GM23338 (cell line): ENCODE measurements around the gene ACSL3. TPM values are rescaled to one million over a fixed set of nuclear protein-coding genes. Genes with fewer than 3 reads are reported as not detected.
A peak's percentile ranks its signal among the peaks of the same experiment; 100 is the strongest.

Source experiments
- ATAC-seq: fragments of 200-7000 bp; cut with Tn5 transposase; 3 replicates; pipeline ENCODE4 v1.9.1; 2020
- DNase-seq: peaks from one replicate; pipeline ENCODE4 v3.0.0-alpha.2; 2015; ENCODE audit warnings: low spot score
- H2AFZ ChIP-seq: fragments of 200-600 bp; sonication (generic); 2 replicates; pipeline ENCODE4 v1.8.0; 2016; ENCODE audit warnings: antibody characterized with exemption, mild to moderate bottlenecking, moderate library complexity
- H3F3A ChIP-seq: fragments of 200-600 bp; sonication (generic); replicated peaks from 2 replicates; pipeline ENCODE4 v1.8.0; 2017; ENCODE audit warnings: antibody characterized with exemption, mixed run types, low read depth
- H3K27ac ChIP-seq: fragments of 200-600 bp; sonication (generic); 2 replicates; pipeline ENCODE4 v1.6.1; 2016; ENCODE audit warnings: low read depth
- H3K27me3 ChIP-seq: fragments of 200-600 bp; sonication (generic); 2 replicates; pipeline ENCODE4 v1.8.0; 2016; ENCODE audit warnings: mild to moderate bottlenecking, mixed run types, moderate library complexity; ENCODE audit not compliant: insufficient read depth
- H3K36me3 ChIP-seq: fragments of 200-600 bp; sonication (generic); 2 replicates; pipeline ENCODE4 v1.8.0; 2016; ENCODE audit warnings: mild to moderate bottlenecking; ENCODE audit not compliant: insufficient read depth
- H3K4me1 ChIP-seq: fragments of 200-600 bp; sonication (generic); 2 replicates; pipeline ENCODE4 v1.8.0; 2016; ENCODE audit warnings: mild to moderate bottlenecking, moderate library complexity; ENCODE audit not compliant: insufficient read depth
- H3K4me2 ChIP-seq: fragments of 200-600 bp; sonication (generic); 2 replicates; pipeline ENCODE4 v1.7.1; 2017; ENCODE audit warnings: mixed run types
- H3K4me3 ChIP-seq: fragments of 200-600 bp; sonication (generic); 2 replicates; pipeline ENCODE4 v1.6.1; 2016; ENCODE audit warnings: mixed run types
- H3K79me2 ChIP-seq: fragments of 200-600 bp; sonication (generic); replicated peaks from 2 replicates; pipeline ENCODE4 v1.8.0; 2017; ENCODE audit warnings: mild to moderate bottlenecking; ENCODE audit not compliant: insufficient read depth
- H3K9me2 ChIP-seq: fragments of 200-600 bp; sonication (generic); 2 replicates; pipeline ENCODE4 v1.8.0; 2017; ENCODE audit not compliant: insufficient read depth
- H4K20me1 ChIP-seq: fragments of 200-600 bp; sonication (generic); replicated peaks from 2 replicates; pipeline ENCODE4 v1.8.0; 2017; ENCODE audit warnings: mild to moderate bottlenecking; ENCODE audit not compliant: insufficient read depth
- H3K27ac Mint-ChIP-seq: 2 replicates; pipeline ENCODE4 v1.8.0; 2020; ENCODE audit warnings: inconsistent platforms, mild to moderate bottlenecking, moderate library complexity, mixed read lengths
- H3K27me3 Mint-ChIP-seq: 3 replicates; pipeline ENCODE4 v1.8.0; 2022; ENCODE audit warnings: low read depth, mild to moderate bottlenecking, moderate library complexity, mixed read lengths, inconsistent platforms; ENCODE audit not compliant: insufficient read depth, poor library complexity
- H3K36me3 Mint-ChIP-seq: 3 replicates; pipeline ENCODE4 v1.8.0; 2021; ENCODE audit warnings: low read depth, mild to moderate bottlenecking, inconsistent platforms, moderate library complexity, mixed read lengths
- H3K4me1 Mint-ChIP-seq: 3 replicates; pipeline ENCODE4 v1.8.0; 2020; ENCODE audit warnings: mild to moderate bottlenecking, inconsistent platforms, mixed read lengths
- H3K4me3 Mint-ChIP-seq: 3 replicates; pipeline ENCODE4 v1.8.0; 2021; ENCODE audit warnings: moderate library complexity, mild to moderate bottlenecking, inconsistent platforms, mixed read lengths
- H3K9me3 Mint-ChIP-seq: 3 replicates; pipeline ENCODE4 v1.8.0; 2020; ENCODE audit warnings: moderate library complexity, mild to moderate bottlenecking, inconsistent platforms, mixed read lengths
- CREB1 ChIP-seq: fragments of 250-450 bp; sonication (Bioruptor Pico); IDR thresholded peaks from 2 replicates; pipeline ENCODE4 v1.5.0; 2020; ENCODE audit warnings: low read depth, mild to moderate bottlenecking, moderate library complexity
- EZH2 ChIP-seq: fragments of 200-600 bp; sonication (generic); IDR thresholded peaks from one replicate; pipeline ENCODE4 v1.8.0; 2017; ENCODE audit warnings: antibody characterized with exemption, mild to moderate bottlenecking, low read depth; ENCODE audit not compliant: unreplicated experiment
- EZH2phosphoT487 ChIP-seq: fragments of 200-600 bp; sonication (generic); IDR thresholded peaks from one replicate; pipeline ENCODE4 v1.8.1; 2018; ENCODE audit warnings: antibody characterized with exemption; ENCODE audit not compliant: unreplicated experiment
- JUNB ChIP-seq: IDR thresholded peaks from one replicate; pipeline ENCODE4 v1.6.1; 2016; ENCODE audit warnings: antibody characterized with exemption; ENCODE audit not compliant: unreplicated experiment
- NANOG ChIP-seq: IDR thresholded peaks from 2 replicates; pipeline ENCODE4 v1.6.1; 2016; ENCODE audit warnings: antibody characterized with exemption, borderline replicate concordance
- POLR2AphosphoS5 ChIP-seq: IDR thresholded peaks from 2 replicates; pipeline ENCODE4 v1.6.1; 2016; ENCODE audit warnings: antibody characterized with exemption, low read depth
- STAT1 ChIP-seq: IDR thresholded peaks from one replicate; pipeline ENCODE4 v1.6.1; 2016; ENCODE audit warnings: antibody characterized with exemption; ENCODE audit not compliant: unreplicated experiment
- ZNF114 ChIP-seq: fragments of 250-450 bp; sonication (Bioruptor Pico); IDR thresholded peaks from 2 replicates; pipeline ENCODE4 v1.5.0; 2020; ENCODE audit warnings: mild to moderate bottlenecking, moderate library complexity
- ZNF331 ChIP-seq: fragments of 250-450 bp; sonication (Bioruptor Pico); IDR thresholded peaks from 2 replicates; pipeline ENCODE4 v1.5.0; 2020; ENCODE audit warnings: low read depth, mild to moderate bottlenecking, moderate library complexity
- ZNF462 ChIP-seq: fragments of 250-450 bp; sonication (Bioruptor Pico); IDR thresholded peaks from 2 replicates; pipeline ENCODE4 v1.5.0; 2020; ENCODE audit warnings: mild to moderate bottlenecking, moderate library complexity
- long read RNA-seq: library from polyadenylated mRNA; unstranded; transcript quantifications from one replicate; pipeline ENCODE4 v2.0.0, GENCODE V29; 2020; ENCODE audit not compliant: unreplicated experiment
- polyA plus RNA-seq: library from polyadenylated mRNA; unstranded; fragments of >200 nt; fragmentation: Nextera tagmentation; extraction: Ambion mirVana; gene quantifications from 2 replicates; pipeline ENCODE4 v1.2.1, GENCODE V29; 2016
- total RNA-seq: library from RNA; depleted of rRNA; stranded (reverse); fragments of >200 nt; shearing (Covaris generic); gene quantifications from 2 replicates; pipeline ENCODE4 v1.2.3, GENCODE V29; 2014; rRNA removed
- TF ChIP-seq, protein P1 (sequence below): IDR thresholded peaks from one replicate; pipeline ENCODE4 v1.6.1; 2018; ENCODE audit warnings: antibody characterized with exemption; ENCODE audit not compliant: unreplicated experiment
- TF ChIP-seq, protein P2 (sequence below), 2 experiments: fragments of 200-600 bp in 1 of 2; sonication (generic) in 1 of 2; conservative IDR thresholded peaks; 2 replicates each; pipeline versions ENCODE4 v1.5.1 to v1.6.1; 2016 to 2017; ENCODE audit warnings: antibody characterized with exemption in 2 of 2, low read depth in 2 of 2, mild to moderate bottlenecking in 2 of 2, moderate library complexity in 1 of 2
- TF ChIP-seq, protein P3 (sequence below): IDR thresholded peaks from 2 replicates; pipeline ENCODE4 v1.6.1; 2016; ENCODE audit warnings: antibody characterized with exemption

The ACSL3 gene
- total RNA-seq (130 and 132 TPM in 2 replicates), polyA plus RNA-seq (50.4 and 55.3 TPM in 2 replicates)
- long read RNA-seq, full-length matches to known transcripts, result 10 of 23 reads
- long read RNA-seq, partial matches to known transcripts, result 11 of 23 reads
- long read RNA-seq, other reads (novel, unspliced or antisense), result 2 of 23 reads

DNA sequence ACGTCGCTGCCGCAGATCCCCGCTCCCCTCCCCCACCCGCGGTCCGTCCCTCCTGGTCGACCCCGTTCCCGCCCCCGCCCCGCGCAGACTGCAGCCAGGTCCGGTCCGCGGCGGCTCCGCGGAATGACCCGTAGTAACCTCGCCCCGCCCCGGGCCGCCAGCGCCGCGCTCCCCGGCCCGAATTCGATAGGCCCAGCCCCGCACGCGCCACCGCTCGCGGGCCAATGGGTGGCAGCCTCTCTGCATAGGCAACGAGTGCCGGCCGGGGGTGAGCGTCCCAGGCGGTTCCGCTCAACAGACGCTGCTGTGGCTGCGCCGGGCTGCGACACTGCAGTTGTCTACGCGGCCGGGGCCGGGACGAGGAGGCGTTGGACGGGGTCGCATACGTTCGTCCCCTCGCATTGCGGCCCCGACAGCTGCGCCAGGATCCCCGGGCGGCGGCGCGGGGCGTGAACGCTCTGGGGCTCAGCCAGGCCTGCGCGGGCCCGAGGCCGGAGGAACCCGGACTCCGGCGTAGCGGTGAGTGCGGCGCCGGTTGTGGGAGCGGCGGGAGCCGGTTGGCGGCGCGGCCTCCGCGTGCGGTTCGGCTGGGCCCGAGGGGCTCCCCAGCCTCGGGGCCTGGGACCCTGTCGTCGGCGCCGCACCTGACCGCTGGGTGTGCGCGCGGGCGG lies at the start of gene ACSL3:
Gene ACSL3 (plus strand): TSS at position 297 of the 671 bp plus-strand sequence. CDS start 47,737 bp downstream, outside the sequence.
- Mint-ChIP-seq H3K4me3 (peak within 1 kb of the TSS; percentile 67), H3K27me3 (peaks cover 2% of the 10 kb centered on the region), H3K4me1 (peaks cover 7% of the 10 kb centered on the region), H3K36me3 (no peaks in the 10 kb centered on the region), H3K9me3 (peaks cover 3% of the 10 kb centered on the region; the same call in 1 of the 3 replicates), H3K27ac (peak within 1 kb of the TSS; percentile 97)
- TF ChIP-seq ZNF462 (no peak), EZH2 (no peak), NANOG (no peak), STAT1 (no peak), ZNF331 (CRISPR knock-in tag) (no peak), ZNF114 (CRISPR knock-in tag) (no peak), POLR2AphosphoS5 (peak; percentile 99), JUNB (no peak), EZH2phosphoT487 (no peak), CREB1 (CRISPR knock-in tag) (peak; percentile 74)
- TF ChIP-seq, protein P1, sequence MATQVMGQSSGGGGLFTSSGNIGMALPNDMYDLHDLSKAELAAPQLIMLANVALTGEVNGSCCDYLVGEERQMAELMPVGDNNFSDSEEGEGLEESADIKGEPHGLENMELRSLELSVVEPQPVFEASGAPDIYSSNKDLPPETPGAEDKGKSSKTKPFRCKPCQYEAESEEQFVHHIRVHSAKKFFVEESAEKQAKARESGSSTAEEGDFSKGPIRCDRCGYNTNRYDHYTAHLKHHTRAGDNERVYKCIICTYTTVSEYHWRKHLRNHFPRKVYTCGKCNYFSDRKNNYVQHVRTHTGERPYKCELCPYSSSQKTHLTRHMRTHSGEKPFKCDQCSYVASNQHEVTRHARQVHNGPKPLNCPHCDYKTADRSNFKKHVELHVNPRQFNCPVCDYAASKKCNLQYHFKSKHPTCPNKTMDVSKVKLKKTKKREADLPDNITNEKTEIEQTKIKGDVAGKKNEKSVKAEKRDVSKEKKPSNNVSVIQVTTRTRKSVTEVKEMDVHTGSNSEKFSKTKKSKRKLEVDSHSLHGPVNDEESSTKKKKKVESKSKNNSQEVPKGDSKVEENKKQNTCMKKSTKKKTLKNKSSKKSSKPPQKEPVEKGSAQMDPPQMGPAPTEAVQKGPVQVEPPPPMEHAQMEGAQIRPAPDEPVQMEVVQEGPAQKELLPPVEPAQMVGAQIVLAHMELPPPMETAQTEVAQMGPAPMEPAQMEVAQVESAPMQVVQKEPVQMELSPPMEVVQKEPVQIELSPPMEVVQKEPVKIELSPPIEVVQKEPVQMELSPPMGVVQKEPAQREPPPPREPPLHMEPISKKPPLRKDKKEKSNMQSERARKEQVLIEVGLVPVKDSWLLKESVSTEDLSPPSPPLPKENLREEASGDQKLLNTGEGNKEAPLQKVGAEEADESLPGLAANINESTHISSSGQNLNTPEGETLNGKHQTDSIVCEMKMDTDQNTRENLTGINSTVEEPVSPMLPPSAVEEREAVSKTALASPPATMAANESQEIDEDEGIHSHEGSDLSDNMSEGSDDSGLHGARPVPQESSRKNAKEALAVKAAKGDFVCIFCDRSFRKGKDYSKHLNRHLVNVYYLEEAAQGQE, result peak; percentile 25
- TF ChIP-seq, protein P2, sequence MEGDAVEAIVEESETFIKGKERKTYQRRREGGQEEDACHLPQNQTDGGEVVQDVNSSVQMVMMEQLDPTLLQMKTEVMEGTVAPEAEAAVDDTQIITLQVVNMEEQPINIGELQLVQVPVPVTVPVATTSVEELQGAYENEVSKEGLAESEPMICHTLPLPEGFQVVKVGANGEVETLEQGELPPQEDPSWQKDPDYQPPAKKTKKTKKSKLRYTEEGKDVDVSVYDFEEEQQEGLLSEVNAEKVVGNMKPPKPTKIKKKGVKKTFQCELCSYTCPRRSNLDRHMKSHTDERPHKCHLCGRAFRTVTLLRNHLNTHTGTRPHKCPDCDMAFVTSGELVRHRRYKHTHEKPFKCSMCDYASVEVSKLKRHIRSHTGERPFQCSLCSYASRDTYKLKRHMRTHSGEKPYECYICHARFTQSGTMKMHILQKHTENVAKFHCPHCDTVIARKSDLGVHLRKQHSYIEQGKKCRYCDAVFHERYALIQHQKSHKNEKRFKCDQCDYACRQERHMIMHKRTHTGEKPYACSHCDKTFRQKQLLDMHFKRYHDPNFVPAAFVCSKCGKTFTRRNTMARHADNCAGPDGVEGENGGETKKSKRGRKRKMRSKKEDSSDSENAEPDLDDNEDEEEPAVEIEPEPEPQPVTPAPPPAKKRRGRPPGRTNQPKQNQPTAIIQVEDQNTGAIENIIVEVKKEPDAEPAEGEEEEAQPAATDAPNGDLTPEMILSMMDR (conservative IDR thresholded peaks at IDR 0.05; ENCODE audit: low read depth in 2 of 2), result no peak
- TF ChIP-seq, protein P3, sequence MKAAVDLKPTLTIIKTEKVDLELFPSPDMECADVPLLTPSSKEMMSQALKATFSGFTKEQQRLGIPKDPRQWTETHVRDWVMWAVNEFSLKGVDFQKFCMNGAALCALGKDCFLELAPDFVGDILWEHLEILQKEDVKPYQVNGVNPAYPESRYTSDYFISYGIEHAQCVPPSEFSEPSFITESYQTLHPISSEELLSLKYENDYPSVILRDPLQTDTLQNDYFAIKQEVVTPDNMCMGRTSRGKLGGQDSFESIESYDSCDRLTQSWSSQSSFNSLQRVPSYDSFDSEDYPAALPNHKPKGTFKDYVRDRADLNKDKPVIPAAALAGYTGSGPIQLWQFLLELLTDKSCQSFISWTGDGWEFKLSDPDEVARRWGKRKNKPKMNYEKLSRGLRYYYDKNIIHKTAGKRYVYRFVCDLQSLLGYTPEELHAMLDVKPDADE, result peak; percentile 71
- Histone ChIP-seq H3K79me2 (peaks cover 49% of the 10 kb centered on the region), H3F3A (no peaks in the 10 kb centered on the region), H3K4me1 (peaks cover 54% of the 10 kb centered on the region), H3K9me2 (0 out of 2 replicates have a peak, but pooled peaks cover 5% of the 10 kb centered on the region), H3K27ac (peak within 1 kb of the TSS; percentile 77; the same call in 1 of the 2 replicates), H2AFZ (peak within 1 kb of the TSS; percentile 6), H3K27me3 (no peaks in the 10 kb centered on the region), H4K20me1 (peaks cover 33% of the 10 kb centered on the region), H3K4me2 (peak within 1 kb of the TSS; percentile 91), H3K36me3 (no peaks in the 10 kb centered on the region), H3K4me3 (peak within 1 kb of the TSS; percentile 85)
- peak; percentile 95 for ATAC-seq
- DNase-seq, result peak; percentile 97
